IMR-90 (cell line): ENCODE results near the gene C2CD4D. TPM values are rescaled to one million over a fixed set of nuclear protein-coding genes. Genes with fewer than 3 reads are reported as not detected.

ENCODE experiments used
- ATAC-seq: fragments of 200-7000 bp; cut with Tn5 transposase; 2 replicates; pipeline ENCODE4 v1.9.1; 2020; ENCODE audit warnings: low read depth, mild to moderate bottlenecking, moderate library complexity
- BruUV-seq: library from RNA; stranded (reverse); fragments of 400-500 nt; replicated peaks from 2 replicates; lab custom pipeline; 2021; lab: Mats Ljungman, UMichigan
- CTCF ChIA-PET: fragments of 300-600 bp; formaldehyde crosslinking; extraction: SDS; loops from one replicate; lab custom pipeline; 2021; ENCODE audit warnings: antibody characterized with exemption; lab: Yijun Ruan, JAX
- POLR2A ChIA-PET: fragments of 300-600 bp; sonication (Branson Sonifier 250); formaldehyde crosslinking; loops from one replicate; lab custom pipeline; 2022; ENCODE audit warnings: antibody characterized with exemption; ENCODE audit not compliant: unreplicated experiment; lab: Charles Lee
- DNase-seq: peaks from one replicate; pipeline ENCODE4 v3.0.0; 2013
- H2AFZ ChIP-seq: replicated peaks from 2 replicates; pipeline ENCODE3; 2013; ENCODE audit warnings: low read length, mild to moderate bottlenecking; ENCODE audit not compliant: poor library complexity
- H2AK5ac ChIP-seq: 2 replicates; pipeline ENCODE4 v1.6.1; 2013; ENCODE audit warnings: low read depth, low read length, inconsistent platforms
- H2AK9ac ChIP-seq: replicated peaks from 2 replicates; pipeline ENCODE3; 2013; ENCODE audit warnings: mild to moderate bottlenecking, low read depth, low read length, moderate library complexity; ENCODE audit not compliant: poor library complexity
- H2BK120ac ChIP-seq: 2 replicates; pipeline ENCODE4 v1.6.1; 2013; ENCODE audit warnings: low read depth, low read length, inconsistent platforms
- H2BK15ac ChIP-seq: 3 replicates; pipeline ENCODE4 v1.6.1; 2013; ENCODE audit warnings: low read depth, low read length, inconsistent platforms
- H2BK20ac ChIP-seq: 2 replicates; pipeline ENCODE4 v1.6.1; 2013; ENCODE audit warnings: low read depth, mild to moderate bottlenecking, inconsistent platforms, low read length, moderate library complexity
- H2BK5ac ChIP-seq: 2 replicates; pipeline ENCODE4 v1.6.1; 2013; ENCODE audit warnings: mild to moderate bottlenecking, low read depth, low read length, inconsistent platforms; ENCODE audit not compliant: poor library complexity, severe bottlenecking
- H3K14ac ChIP-seq: replicated peaks from 2 replicates; pipeline ENCODE4 v1.6.1; 2013; ENCODE audit warnings: low read depth, low read length, inconsistent platforms
- H3K18ac ChIP-seq: 2 replicates; pipeline ENCODE4 v1.6.1; 2013; ENCODE audit warnings: low read depth, low read length, control low read depth
- H3K23ac ChIP-seq: 2 replicates; pipeline ENCODE4 v1.6.1; 2013; ENCODE audit warnings: low read depth, low read length, inconsistent platforms
- H3K27ac ChIP-seq: 2 replicates; pipeline ENCODE4 v1.5.1; 2013; ENCODE audit warnings: mild to moderate bottlenecking, control low read depth, low read length; ENCODE audit not compliant: insufficient read depth
- H3K27me3 ChIP-seq: 2 replicates; pipeline ENCODE4 v1.6.1; 2013; ENCODE audit warnings: low read length; ENCODE audit not compliant: control insufficient read depth, insufficient read depth
- H3K36me3 ChIP-seq: 2 replicates; pipeline ENCODE4 v1.6.1; 2013; ENCODE audit warnings: low read length, mixed read lengths; ENCODE audit not compliant: control insufficient read depth, insufficient read depth
- H3K4ac ChIP-seq: 2 replicates; pipeline ENCODE4 v1.6.1; 2013; ENCODE audit warnings: low read depth, low read length, inconsistent platforms
- H3K4me1 ChIP-seq: 2 replicates; pipeline ENCODE4 v1.6.1; 2013; ENCODE audit warnings: low read length, mixed read lengths; ENCODE audit not compliant: control insufficient read depth, insufficient read depth
- H3K4me2 ChIP-seq: 2 replicates; pipeline ENCODE4 v1.6.1; 2013; ENCODE audit warnings: low read depth, mild to moderate bottlenecking, control low read depth, low read length, moderate library complexity
- H3K4me3 ChIP-seq: 2 replicates; pipeline ENCODE4 v1.5.1; 2013; ENCODE audit warnings: low read depth, mild to moderate bottlenecking, control low read depth, low read length, moderate library complexity; ENCODE audit not compliant: insufficient read depth
- H3K56ac ChIP-seq: 2 replicates; pipeline ENCODE4 v1.6.1; 2013; ENCODE audit warnings: low read length, inconsistent platforms; ENCODE audit not compliant: insufficient read depth; ENCODE audit errors: extremely low read depth
- H3K79me1 ChIP-seq, 2 experiments: 2 replicates each; pipeline ENCODE4 v1.6.1; 2013; ENCODE audit warnings: low read length in 2 of 2, inconsistent platforms in 1 of 2, low read depth in 1 of 2
- H3K9ac ChIP-seq: 2 replicates; pipeline ENCODE4 v1.6.1; 2013; ENCODE audit warnings: low read depth, low read length, control low read depth
- H3K9me1 ChIP-seq: 2 replicates; pipeline ENCODE4 v1.6.1; 2013; ENCODE audit warnings: low read length, inconsistent platforms; ENCODE audit not compliant: insufficient read depth
- H3K9me3 ChIP-seq: 2 replicates; pipeline ENCODE4 v1.6.1; 2013; ENCODE audit warnings: low read length; ENCODE audit not compliant: control insufficient read depth, insufficient read depth
- H4K20me1 ChIP-seq: 2 replicates; pipeline ENCODE4 v1.6.1; 2013; ENCODE audit warnings: low read length, inconsistent platforms; ENCODE audit not compliant: insufficient read depth
- H4K5ac ChIP-seq: 2 replicates; pipeline ENCODE4 v1.6.1; 2013; ENCODE audit warnings: mild to moderate bottlenecking, low read depth, low read length, control low read depth
- H4K8ac ChIP-seq, 2 experiments: 2 replicates each; pipeline ENCODE4 v1.6.1; 2013; ENCODE audit warnings: low read depth in 2 of 2, low read length in 2 of 2, control low read depth in 1 of 2, inconsistent platforms in 1 of 2
- H4K91ac ChIP-seq: 2 replicates; pipeline ENCODE4 v1.6.1; 2013; ENCODE audit warnings: low read depth, low read length, inconsistent platforms; ENCODE audit not compliant: insufficient read depth
- BHLHE40 ChIP-seq: fragments of 150-350 bp; IDR thresholded peaks from 2 replicates; pipeline ENCODE4 v1.6.1; 2016; ENCODE audit warnings: mild to moderate bottlenecking, low read depth, low read length
- CEBPB ChIP-seq: IDR thresholded peaks from 2 replicates; pipeline ENCODE4 v1.6.1; 2012; ENCODE audit warnings: low read depth, low read length, improper control_type of control experiment
- CHD1 ChIP-seq: IDR thresholded peaks from 2 replicates; pipeline ENCODE4 v1.6.1; 2012; ENCODE audit warnings: low read depth, low read length, improper control_type of control experiment
- FOS ChIP-seq: fragments of 150-350 bp; IDR thresholded peaks from 2 replicates; pipeline ENCODE4 v1.6.1; 2016; ENCODE audit warnings: low read depth, low read length
- MAFK ChIP-seq: IDR thresholded peaks from 2 replicates; pipeline ENCODE4 v1.6.1; 2012; ENCODE audit warnings: low read depth, low read length, improper control_type of control experiment
- MAZ ChIP-seq: IDR thresholded peaks from 2 replicates; pipeline ENCODE4 v1.6.1; 2012; ENCODE audit warnings: low read depth, mild to moderate bottlenecking, low read length, improper control_type of control experiment, moderate library complexity, borderline replicate concordance
- MXI1 ChIP-seq: IDR thresholded peaks from 2 replicates; pipeline ENCODE4 v1.6.1; 2012; ENCODE audit warnings: low read depth, mild to moderate bottlenecking, low read length, moderate library complexity, borderline replicate concordance
- NFE2L2 ChIP-seq: fragments of 150-350 bp; IDR thresholded peaks from 2 replicates; pipeline ENCODE4 v1.6.1; 2016; ENCODE audit warnings: low read depth, mild to moderate bottlenecking, low read length
- POLR2A ChIP-seq: IDR thresholded peaks from 2 replicates; pipeline ENCODE4 v1.6.1; 2012; ENCODE audit warnings: mild to moderate bottlenecking, low read depth, low read length
- RAD21 ChIP-seq: IDR thresholded peaks from 2 replicates; pipeline ENCODE4 v1.6.1; 2012; ENCODE audit warnings: low read length, improper control_type of control experiment
- RCOR1 ChIP-seq: IDR thresholded peaks from 2 replicates; pipeline ENCODE4 v1.6.1; 2012; ENCODE audit warnings: mild to moderate bottlenecking, low read length, improper control_type of control experiment; ENCODE audit not compliant: insufficient replicate concordance
- RFX5 ChIP-seq: IDR thresholded peaks from 2 replicates; pipeline ENCODE4 v1.8.0; 2012; ENCODE audit warnings: low read depth, mild to moderate bottlenecking, low read length, moderate library complexity
- SMC3 ChIP-seq: fragments of 150-350 bp; IDR thresholded peaks from 2 replicates; pipeline ENCODE4 v1.6.1; 2016; ENCODE audit warnings: low read depth, mild to moderate bottlenecking, antibody characterized with exemption, low read length, moderate library complexity
- WGBS, 2 experiments: methylation state at CpG; one replicate each; pipeline versions ENCODE4 v1.1.5 to v1.1.7; 2013; ENCODE audit warnings: missing lambda C conversion rate in 2 of 2; ENCODE audit not compliant: insufficient read length in 1 of 2; ENCODE audit errors: extremely low coverage in 2 of 2; 5-methylcytosine and 5-hydroxymethylcytosine counted together
- dilution Hi-C: fragments of 300-500 bp; cut with HindIII; formaldehyde crosslinking; loops from one replicate; pipeline ENCODE4 v1.14.3; 2018; ENCODE audit warnings: low sequenced_read_pairs; ENCODE audit not compliant: unreplicated experiment
- in situ Hi-C: fragments of 300-500 bp; cut with MboI; formaldehyde crosslinking; loops from 3 replicates; pipeline ENCODE4 v1.14.3; 2019; ENCODE audit warnings: low sequenced_read_pairs, inconsistent platforms, mixed read lengths
- intact Hi-C: fragments of 100-400 bp; cut with micrococcal nuclease; formaldehyde crosslinking; loops from 2 replicates; pipeline ENCODE4 v1.10.0; 2022
- polyA plus RNA-seq, 3 experiments: library from polyadenylated mRNA; depleted of rRNA; stranded (reverse); fragments of >200 nt; gene quantifications; 2 replicates each; pipeline ENCODE4 v1.2.3, GENCODE V29; 2012; ENCODE audit warnings: low replicate concordance in 1 of 3
- total RNA-seq: library from RNA; depleted of rRNA; stranded (reverse); fragments of >200 nt; gene quantifications from 2 replicates; pipeline ENCODE4 v1.2.3, GENCODE V29; 2012
- TF ChIP-seq, protein P1 (sequence below): conservative IDR thresholded peaks from 2 replicates; pipeline ENCODE4 v1.5.1; 2012; ENCODE audit warnings: mild to moderate bottlenecking, low read depth, low read length, improper control_type of control experiment
- TF ChIP-seq, protein P2 (sequence below): fragments of 150-350 bp; IDR thresholded peaks from 2 replicates; pipeline ENCODE4 v1.6.1; 2016; ENCODE audit warnings: low read depth, mild to moderate bottlenecking, low read length, moderate library complexity, borderline replicate concordance

C2CD4D gene
- total and polyA plus RNA-seq, 2 of the 4 experiments (the other 2 are of a cell fraction), result not detected

DNA sequence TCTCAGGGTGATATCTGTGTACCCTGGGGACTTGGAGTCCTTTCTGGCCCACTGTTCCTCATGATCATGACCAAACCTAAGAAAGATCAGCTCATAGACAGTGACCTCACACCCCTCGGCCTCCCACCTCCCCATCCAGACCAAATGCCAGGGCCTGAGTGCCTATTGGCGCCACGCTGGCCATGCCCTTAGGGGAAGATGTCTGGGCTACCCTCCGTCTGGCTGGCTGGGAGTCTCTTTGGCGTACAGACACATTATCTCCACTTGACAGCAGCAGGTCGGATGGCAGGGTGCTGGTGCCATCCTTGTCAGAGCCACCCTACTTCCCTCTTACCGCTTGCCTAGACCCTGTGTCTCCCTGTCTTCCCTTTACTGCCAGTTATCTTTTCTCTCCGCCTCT, 16.4 kb downstream of the C2CD4D start:
- Histone ChIP-seq H3K4ac (no peak overlapping the region), H2AFZ (peak overlapping the region; percentile 39), H2AK9ac (no peak overlapping the region), H3K23ac (no peak overlapping the region), H3K4me1 (no peaks in the 10 kb centered on the region), H3K9ac (no peak overlapping the region), H3K4me2 (no peak overlapping the region), H3K9me3 (no peaks in the 10 kb centered on the region), H3K27ac (no peak overlapping the region), H2BK5ac (no peak overlapping the region), H2AK5ac (no peak overlapping the region), H4K91ac (no peak overlapping the region), H4K5ac (no peak overlapping the region), H2BK15ac (no peak overlapping the region), H3K56ac (no peak overlapping the region), H3K36me3 (no peaks in the 10 kb centered on the region), H3K79me1 (no peaks in the 10 kb centered on the region), H3K9me1 (no peaks in the 10 kb centered on the region), H3K27me3 (peaks cover 71% of the 10 kb centered on the region), H3K14ac (no peak overlapping the region), H3K4me3 (no peak overlapping the region), H3K18ac (no peak overlapping the region), H2BK120ac (no peak overlapping the region), H2BK20ac (no peak overlapping the region), H4K8ac (no peak overlapping the region), H4K20me1 (no peaks in the 10 kb centered on the region)
- in situ Hi-C loops, result no loop called here
- no TSS peak for BruUV-seq
- 65% methylated on average over 4 of the region's 8 CpGs; no CpG with 5 or more reads in 1 of the 2 experiments for WGBS, 2 experiments
- intact Hi-C loops, result no loop called here
- ChIA-PET POLR2A (no interaction called here), CTCF (no interaction called here)
- DNase-seq (no peak), ATAC-seq (no peak)
- dilution Hi-C loops, result no loop called here
- TF ChIP-seq MXI1 (no peak), RAD21 (no peak), NFE2L2 (no peak), RCOR1 (no peak), RFX5 (no peak), SMC3 (no peak), MAZ (no peak), FOS (no peak), MAFK (no peak), CHD1 (no peak), BHLHE40 (no peak), POLR2A (no peak), CEBPB (no peak)
- TF ChIP-seq, protein P1, sequence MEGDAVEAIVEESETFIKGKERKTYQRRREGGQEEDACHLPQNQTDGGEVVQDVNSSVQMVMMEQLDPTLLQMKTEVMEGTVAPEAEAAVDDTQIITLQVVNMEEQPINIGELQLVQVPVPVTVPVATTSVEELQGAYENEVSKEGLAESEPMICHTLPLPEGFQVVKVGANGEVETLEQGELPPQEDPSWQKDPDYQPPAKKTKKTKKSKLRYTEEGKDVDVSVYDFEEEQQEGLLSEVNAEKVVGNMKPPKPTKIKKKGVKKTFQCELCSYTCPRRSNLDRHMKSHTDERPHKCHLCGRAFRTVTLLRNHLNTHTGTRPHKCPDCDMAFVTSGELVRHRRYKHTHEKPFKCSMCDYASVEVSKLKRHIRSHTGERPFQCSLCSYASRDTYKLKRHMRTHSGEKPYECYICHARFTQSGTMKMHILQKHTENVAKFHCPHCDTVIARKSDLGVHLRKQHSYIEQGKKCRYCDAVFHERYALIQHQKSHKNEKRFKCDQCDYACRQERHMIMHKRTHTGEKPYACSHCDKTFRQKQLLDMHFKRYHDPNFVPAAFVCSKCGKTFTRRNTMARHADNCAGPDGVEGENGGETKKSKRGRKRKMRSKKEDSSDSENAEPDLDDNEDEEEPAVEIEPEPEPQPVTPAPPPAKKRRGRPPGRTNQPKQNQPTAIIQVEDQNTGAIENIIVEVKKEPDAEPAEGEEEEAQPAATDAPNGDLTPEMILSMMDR, result no peak
- TF ChIP-seq, protein P2, sequence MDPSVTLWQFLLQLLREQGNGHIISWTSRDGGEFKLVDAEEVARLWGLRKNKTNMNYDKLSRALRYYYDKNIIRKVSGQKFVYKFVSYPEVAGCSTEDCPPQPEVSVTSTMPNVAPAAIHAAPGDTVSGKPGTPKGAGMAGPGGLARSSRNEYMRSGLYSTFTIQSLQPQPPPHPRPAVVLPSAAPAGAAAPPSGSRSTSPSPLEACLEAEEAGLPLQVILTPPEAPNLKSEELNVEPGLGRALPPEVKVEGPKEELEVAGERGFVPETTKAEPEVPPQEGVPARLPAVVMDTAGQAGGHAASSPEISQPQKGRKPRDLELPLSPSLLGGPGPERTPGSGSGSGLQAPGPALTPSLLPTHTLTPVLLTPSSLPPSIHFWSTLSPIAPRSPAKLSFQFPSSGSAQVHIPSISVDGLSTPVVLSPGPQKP, result no peak
